MM.1S (cell line): ENCODE results near the gene PPP1R3A.

Source experiments
- DNase-seq: peaks from one replicate; pipeline ENCODE4 v3.0.0-alpha.2; 2015
- H2AFZ ChIP-seq: fragments of 300-600 bp; sonication (generic); 2 replicates; pipeline ENCODE4 v1.6.0; 2016; ENCODE audit warnings: antibody characterized with exemption, low read length
- H3F3A ChIP-seq: fragments of 300-600 bp; sonication (generic); 2 replicates; pipeline ENCODE4 v1.6.1; 2016; ENCODE audit warnings: mild to moderate bottlenecking, antibody characterized with exemption, low read length, moderate library complexity, mixed read lengths; ENCODE audit not compliant: insufficient read depth
- H3K27ac ChIP-seq: fragments of 300-600 bp; sonication (generic); 2 replicates; pipeline ENCODE4 v1.5.1; 2016; ENCODE audit warnings: mild to moderate bottlenecking, low read length
- H3K27me3 ChIP-seq: fragments of 300-600 bp; sonication (generic); replicated peaks from 2 replicates; pipeline ENCODE4 v1.6.0; 2016; ENCODE audit warnings: low read length; ENCODE audit not compliant: insufficient read depth
- H3K36me3 ChIP-seq: fragments of 300-600 bp; sonication (generic); replicated peaks from 2 replicates; pipeline ENCODE4 v1.6.1; 2016; ENCODE audit warnings: mild to moderate bottlenecking, low read length, mixed read lengths; ENCODE audit not compliant: insufficient read depth
- H3K4me1 ChIP-seq: fragments of 300-600 bp; sonication (generic); 2 replicates; pipeline ENCODE4 v1.6.1; 2016; ENCODE audit warnings: low read length, mixed read lengths
- H3K4me2 ChIP-seq: fragments of 300-600 bp; sonication (generic); 2 replicates; pipeline ENCODE4 v1.6.0; 2016; ENCODE audit warnings: low read depth, low read length
- H3K4me3 ChIP-seq: fragments of 300-600 bp; sonication (generic); 2 replicates; pipeline ENCODE4 v1.5.1; 2016; ENCODE audit warnings: low read length, mixed read lengths
- H3K79me2 ChIP-seq: fragments of 300-600 bp; sonication (generic); 2 replicates; pipeline ENCODE4 v1.6.1; 2016; ENCODE audit warnings: mixed run types, low read length, mixed read lengths
- H3K9ac ChIP-seq: fragments of 300-600 bp; sonication (generic); 2 replicates; pipeline ENCODE4 v1.6.1; 2016; ENCODE audit warnings: low read length, mixed read lengths
- H3K9me2 ChIP-seq: fragments of 300-600 bp; sonication (generic); replicated peaks from 2 replicates; pipeline ENCODE4 v1.6.1; 2016; ENCODE audit warnings: mild to moderate bottlenecking, low read length, mixed read lengths; ENCODE audit not compliant: insufficient read depth
- H3K9me3 ChIP-seq: fragments of 300-600 bp; sonication (generic); replicated peaks from 2 replicates; pipeline ENCODE4 v1.6.1; 2016; ENCODE audit warnings: mild to moderate bottlenecking, low read length, mixed read lengths; ENCODE audit not compliant: insufficient read depth
- H4K20me1 ChIP-seq: fragments of 300-600 bp; sonication (generic); 2 replicates; pipeline ENCODE4 v1.6.1; 2016; ENCODE audit warnings: mild to moderate bottlenecking, low read length, moderate library complexity, mixed read lengths; ENCODE audit not compliant: insufficient read depth
- CTCF ChIP-seq: fragments of 300-600 bp; sonication (generic); IDR thresholded peaks from 2 replicates; pipeline ENCODE4 v1.5.1; 2016; ENCODE audit warnings: antibody characterized with exemption, low read length, mixed read lengths
- EZH2 ChIP-seq: fragments of 300-600 bp; sonication (generic); optimal IDR thresholded peaks from 2 replicates; pipeline ENCODE3; 2017; ENCODE audit warnings: low read depth, mild to moderate bottlenecking, antibody characterized with exemption, low read length, mixed read lengths
- EZH2phosphoT487 ChIP-seq: fragments of 300-600 bp; sonication (generic); IDR thresholded peaks from 2 replicates; pipeline ENCODE4 v1.6.1; 2018; ENCODE audit warnings: antibody characterized with exemption, low read length

Gene PPP1R3A

DNA sequence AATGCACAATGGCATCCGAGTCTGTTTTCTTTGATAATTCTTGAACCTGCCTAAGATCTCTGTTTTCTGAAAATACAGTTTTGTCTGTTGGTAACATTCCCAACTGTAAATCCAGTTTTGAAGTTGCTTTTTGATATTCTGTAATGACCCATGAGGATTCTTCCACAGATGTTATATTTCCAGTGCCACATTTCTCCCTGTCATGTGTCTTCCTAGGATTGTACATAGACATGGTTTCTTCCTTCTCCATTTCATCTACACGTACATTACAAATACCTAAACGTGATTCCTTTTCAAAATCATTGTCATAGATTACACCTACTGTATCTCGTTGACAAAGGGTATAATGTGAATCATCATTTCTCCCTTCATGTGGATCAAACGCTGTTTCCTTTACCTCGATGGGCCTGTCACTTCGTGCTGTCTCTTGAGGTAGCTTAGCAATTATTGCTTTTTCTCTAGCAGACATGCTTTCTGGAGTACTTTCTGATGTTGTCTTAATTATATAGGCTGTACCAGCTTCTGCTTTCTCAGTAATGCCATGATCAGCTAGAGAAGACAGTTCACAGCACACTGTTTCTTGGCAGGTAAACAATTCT, 40.3 kb downstream of the PPP1R3A start:
- no peak for DNase-seq
- no peak overlapping the region for H3K4me3 ChIP-seq
- no peak overlapping the region for H3K9ac ChIP-seq
- no peak overlapping the region for H2AFZ ChIP-seq
- H3K27me3 ChIP-seq, result no peaks in the 10 kb centered on the region
- no peak for TF ChIP-seq CTCF
- TF ChIP-seq EZH2, result no peak
- no peaks in the 10 kb centered on the region for H4K20me1 ChIP-seq
- no peaks in the 10 kb centered on the region for H3K9me2 ChIP-seq
- H3K9me3 ChIP-seq, result no peaks in the 10 kb centered on the region
- no peak overlapping the region for H3K27ac ChIP-seq
- H3K4me1 ChIP-seq, result no peaks in the 10 kb centered on the region
- no peaks in the 10 kb centered on the region for H3K79me2 ChIP-seq
- no peaks in the 10 kb centered on the region for H3K36me3 ChIP-seq
- no peak overlapping the region for H3K4me2 ChIP-seq
- no peaks in the 10 kb centered on the region for H3F3A ChIP-seq

GRCh38 chr7:113875224-113875623, 43.6 kb downstream of the PPP1R3A start:
- Histone ChIP-seq H4K20me1 (no peaks in the 10 kb centered on the region), H3F3A (no peaks in the 10 kb centered on the region), H3K4me3 (no peak overlapping the region), H3K27ac (no peak overlapping the region), H3K79me2 (no peaks in the 10 kb centered on the region), H2AFZ (no peak overlapping the region), H3K4me1 (no peaks in the 10 kb centered on the region), H3K9me2 (no peaks in the 10 kb centered on the region), H3K4me2 (no peak overlapping the region), H3K9me3 (no peaks in the 10 kb centered on the region), H3K9ac (no peak overlapping the region), H3K27me3 (no peaks in the 10 kb centered on the region), H3K36me3 (no peaks in the 10 kb centered on the region)
- no peak for TF ChIP-seq EZH2
- TF ChIP-seq EZH2phosphoT487, result no peak
- no peak for TF ChIP-seq CTCF
- DNase-seq, result no peak

- no peak overlapping the region for H3K4me2 ChIP-seq
- no peaks in the 10 kb centered on the region for H3K27me3 ChIP-seq
- DNase-seq, result no peak
- no peaks in the 10 kb centered on the region for H3F3A ChIP-seq
- no peak for TF ChIP-seq EZH2phosphoT487
- no peak for TF ChIP-seq EZH2
- TF ChIP-seq CTCF, result no peak
- H3K9me3 ChIP-seq, result no peaks in the 10 kb centered on the region
- no peaks in the 10 kb centered on the region for H3K36me3 ChIP-seq
- H4K20me1 ChIP-seq, result no peaks in the 10 kb centered on the region
- no peak overlapping the region for H3K9ac ChIP-seq
- no peaks in the 10 kb centered on the region for H3K79me2 ChIP-seq
- H2AFZ ChIP-seq, result no peak overlapping the region
- H3K4me3 ChIP-seq, result no peak overlapping the region
- no peaks in the 10 kb centered on the region for H3K4me1 ChIP-seq
- no peaks in the 10 kb centered on the region for H3K9me2 ChIP-seq
- no peak overlapping the region for H3K27ac ChIP-seq
Observed at GRCh38 chr7:113873554-113874151, 45.2 kb downstream of the PPP1R3A start.
